ENCODE measurements around the gene F7.

DNA sequence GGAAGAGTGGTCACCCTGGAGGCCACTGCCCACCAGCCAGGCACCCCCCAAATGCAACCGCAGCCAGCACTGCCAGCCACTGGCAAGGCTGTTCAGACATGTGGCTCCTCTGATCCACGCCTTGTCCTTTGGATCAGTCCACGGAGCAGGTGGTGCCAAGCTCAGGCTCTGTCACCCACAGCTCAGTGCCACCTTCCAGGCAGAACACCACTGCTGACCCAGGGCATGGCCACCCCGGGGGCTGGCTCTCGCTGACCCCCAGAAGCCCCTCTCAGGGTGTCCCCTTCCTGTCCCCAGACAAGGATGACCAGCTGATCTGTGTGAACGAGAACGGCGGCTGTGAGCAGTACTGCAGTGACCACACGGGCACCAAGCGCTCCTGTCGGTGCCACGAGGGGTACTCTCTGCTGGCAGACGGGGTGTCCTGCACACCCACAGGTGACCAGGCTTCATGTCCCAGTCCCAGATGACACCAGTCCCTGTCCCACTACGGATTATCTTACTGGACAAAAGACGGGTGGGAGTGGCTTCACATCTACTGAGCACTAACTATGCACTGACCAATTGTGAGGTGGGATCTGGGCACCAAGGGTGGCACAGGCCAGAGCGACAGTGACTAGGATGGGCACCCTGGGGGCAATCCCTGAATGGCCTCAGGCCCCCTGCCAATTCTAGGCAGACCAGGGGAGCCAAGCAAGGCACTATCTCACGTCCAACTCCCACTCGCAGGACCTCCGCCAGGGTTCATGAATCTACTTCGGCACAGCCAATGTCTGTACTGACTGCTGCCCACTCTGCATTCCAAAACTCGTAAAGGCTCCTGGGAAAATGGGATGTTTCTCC lies 10.0 kb downstream of the F7 start:
- no peak for TF ChIP-seq POLR2A (IDR thresholded peaks at IDR 0.05)
- TF ChIP-seq, protein P1, sequence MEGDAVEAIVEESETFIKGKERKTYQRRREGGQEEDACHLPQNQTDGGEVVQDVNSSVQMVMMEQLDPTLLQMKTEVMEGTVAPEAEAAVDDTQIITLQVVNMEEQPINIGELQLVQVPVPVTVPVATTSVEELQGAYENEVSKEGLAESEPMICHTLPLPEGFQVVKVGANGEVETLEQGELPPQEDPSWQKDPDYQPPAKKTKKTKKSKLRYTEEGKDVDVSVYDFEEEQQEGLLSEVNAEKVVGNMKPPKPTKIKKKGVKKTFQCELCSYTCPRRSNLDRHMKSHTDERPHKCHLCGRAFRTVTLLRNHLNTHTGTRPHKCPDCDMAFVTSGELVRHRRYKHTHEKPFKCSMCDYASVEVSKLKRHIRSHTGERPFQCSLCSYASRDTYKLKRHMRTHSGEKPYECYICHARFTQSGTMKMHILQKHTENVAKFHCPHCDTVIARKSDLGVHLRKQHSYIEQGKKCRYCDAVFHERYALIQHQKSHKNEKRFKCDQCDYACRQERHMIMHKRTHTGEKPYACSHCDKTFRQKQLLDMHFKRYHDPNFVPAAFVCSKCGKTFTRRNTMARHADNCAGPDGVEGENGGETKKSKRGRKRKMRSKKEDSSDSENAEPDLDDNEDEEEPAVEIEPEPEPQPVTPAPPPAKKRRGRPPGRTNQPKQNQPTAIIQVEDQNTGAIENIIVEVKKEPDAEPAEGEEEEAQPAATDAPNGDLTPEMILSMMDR (IDR thresholded peaks at IDR 0.05) = no peak
